ENCODE results near the gene PPP6R3. TPM values are rescaled to one million over a fixed set of nuclear protein-coding genes. Genes with fewer than 3 reads are reported as not detected.

The PPP6R3 gene
- polyA plus RNA-seq, 1 donor (not counting 4 experiments of a cell fraction or from before 2014, with no cell fraction given): 50.2 TPM

DNA sequence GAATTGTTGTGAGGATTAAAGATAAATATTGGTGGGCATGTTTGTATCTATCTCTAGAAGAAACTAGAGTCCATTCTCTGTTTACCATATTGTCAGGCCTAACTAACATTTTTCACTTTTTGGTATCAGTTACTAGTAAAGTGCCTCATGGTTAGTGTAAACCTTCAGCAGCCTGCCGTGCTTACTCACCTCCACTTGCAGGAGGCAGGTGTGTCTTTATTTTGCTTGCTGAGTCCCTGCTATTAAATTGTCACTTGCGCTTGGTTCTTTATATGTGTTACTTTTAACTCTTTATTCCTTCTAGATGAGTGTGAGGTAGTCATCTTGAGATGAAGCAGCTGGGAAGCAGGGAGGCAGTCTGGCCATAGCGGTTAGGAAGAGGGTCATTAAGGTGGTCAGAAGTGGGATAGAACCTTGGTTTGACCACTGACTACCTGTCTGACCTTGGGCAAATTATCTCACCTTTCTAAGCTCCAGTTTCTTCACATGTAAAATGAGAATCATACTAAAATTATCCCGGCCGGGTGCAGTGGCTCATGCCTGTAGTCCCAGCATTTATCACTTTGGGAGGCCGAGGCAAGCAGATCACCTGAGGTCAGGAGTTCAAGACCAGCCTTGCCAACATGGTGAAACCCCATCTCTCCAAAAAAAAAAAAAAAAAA is 21.2 kb downstream of the PPP6R3 start:
- H3K9ac ChIP-seq (ENCODE audit: control insufficient read depth, extremely low read depth, insufficient read depth, low read length): no peak overlapping the region
- no peak overlapping the region for H3K27ac ChIP-seq (ENCODE audit: control insufficient read depth, insufficient read depth, low read length)
- H2AFZ ChIP-seq (ENCODE audit: control insufficient read depth, low read length): no peak overlapping the region
- H4K20me1 ChIP-seq (ENCODE audit: control insufficient read depth, extremely low read depth, insufficient read depth, low read length): peaks cover 24% of the 10 kb centered on the region
- no peaks in the 10 kb centered on the region for H3K4me1 ChIP-seq (ENCODE audit: control insufficient read depth, extremely low read depth, insufficient read depth, low read length)
- dilution Hi-C loops (cut with MboI; ENCODE audit: extremely low pct_ligation_motif_present, low sequenced_read_pairs): no loop called here
- no peaks in the 10 kb centered on the region for H3K9me1 ChIP-seq (ENCODE audit: control insufficient read depth, extremely low read depth, insufficient read depth, low read length)
- FAIRE-seq (no peak), DNase-seq (ENCODE audit: low read depth, low spot score) (no peak)
- H3K4me3 ChIP-seq (ENCODE audit: control insufficient read depth in 2 of 3, extremely low read depth in 1 of 3, insufficient read depth in 2 of 3, low read depth in 1 of 3, low read length in 3 of 3): no peak overlapping the region
- H3K79me2 ChIP-seq (ENCODE audit: control insufficient read depth, insufficient read depth, low read length): peaks cover 98% of the 10 kb centered on the region
- no peaks in the 10 kb centered on the region for H3K36me3 ChIP-seq (ENCODE audit: control insufficient read depth in 2 of 2, extremely low read depth in 1 of 2, insufficient read depth in 2 of 2, low read length in 2 of 2)
- TF ChIP-seq, protein P1, sequence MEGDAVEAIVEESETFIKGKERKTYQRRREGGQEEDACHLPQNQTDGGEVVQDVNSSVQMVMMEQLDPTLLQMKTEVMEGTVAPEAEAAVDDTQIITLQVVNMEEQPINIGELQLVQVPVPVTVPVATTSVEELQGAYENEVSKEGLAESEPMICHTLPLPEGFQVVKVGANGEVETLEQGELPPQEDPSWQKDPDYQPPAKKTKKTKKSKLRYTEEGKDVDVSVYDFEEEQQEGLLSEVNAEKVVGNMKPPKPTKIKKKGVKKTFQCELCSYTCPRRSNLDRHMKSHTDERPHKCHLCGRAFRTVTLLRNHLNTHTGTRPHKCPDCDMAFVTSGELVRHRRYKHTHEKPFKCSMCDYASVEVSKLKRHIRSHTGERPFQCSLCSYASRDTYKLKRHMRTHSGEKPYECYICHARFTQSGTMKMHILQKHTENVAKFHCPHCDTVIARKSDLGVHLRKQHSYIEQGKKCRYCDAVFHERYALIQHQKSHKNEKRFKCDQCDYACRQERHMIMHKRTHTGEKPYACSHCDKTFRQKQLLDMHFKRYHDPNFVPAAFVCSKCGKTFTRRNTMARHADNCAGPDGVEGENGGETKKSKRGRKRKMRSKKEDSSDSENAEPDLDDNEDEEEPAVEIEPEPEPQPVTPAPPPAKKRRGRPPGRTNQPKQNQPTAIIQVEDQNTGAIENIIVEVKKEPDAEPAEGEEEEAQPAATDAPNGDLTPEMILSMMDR (optimal IDR thresholded peaks at IDR 0.05 in 1 of 3, IDR thresholded peaks at IDR 0.05 in 1 of 3, conservative IDR thresholded peaks at IDR 0.05 in 1 of 3; ENCODE audit: extremely low read depth in 1 of 3, insufficient read depth in 2 of 3, low read length in 3 of 3): no peak
- TF ChIP-seq EZH2 (IDR thresholded peaks at IDR 0.05; ENCODE audit: low read length): no peak
- no peaks in the 10 kb centered on the region for H3K27me3 ChIP-seq (ENCODE audit: control insufficient read depth, extremely low read depth, insufficient read depth, low read length)
- H3K9me3 ChIP-seq (ENCODE audit: control insufficient read depth, low read depth, low read length): no peaks in the 10 kb centered on the region
- H3K4me2 ChIP-seq (ENCODE audit: control insufficient read depth, extremely low read depth, insufficient read depth, low read depth, low read length): no peak overlapping the region

- no peak overlapping the region for H3K9ac ChIP-seq (ENCODE audit: control insufficient read depth, extremely low read depth, insufficient read depth, low read length)
- H3K36me3 ChIP-seq (ENCODE audit: control insufficient read depth in 2 of 2, extremely low read depth in 1 of 2, insufficient read depth in 2 of 2, low read length in 2 of 2): no peaks in the 10 kb centered on the region
- dilution Hi-C loops (cut with MboI; ENCODE audit: extremely low pct_ligation_motif_present, low sequenced_read_pairs): no loop called here
- peaks cover 25% of the 10 kb centered on the region for H4K20me1 ChIP-seq (ENCODE audit: control insufficient read depth, extremely low read depth, insufficient read depth, low read length)
- H3K9me3 ChIP-seq (ENCODE audit: control insufficient read depth, low read depth, low read length): no peaks in the 10 kb centered on the region
- no peak for DNase-seq (ENCODE audit: low read depth, low spot score)
- H3K4me2 ChIP-seq (ENCODE audit: control insufficient read depth, extremely low read depth, insufficient read depth, low read depth, low read length): no peak overlapping the region
- H3K79me2 ChIP-seq (ENCODE audit: control insufficient read depth, insufficient read depth, low read length): peaks cover 98% of the 10 kb centered on the region
- peaks cover 11% of the 10 kb centered on the region for H3K4me1 ChIP-seq (ENCODE audit: control insufficient read depth, extremely low read depth, insufficient read depth, low read length)
- no peak overlapping the region for H3K4me3 ChIP-seq (ENCODE audit: control insufficient read depth in 2 of 3, extremely low read depth in 1 of 3, insufficient read depth in 2 of 3, low read depth in 1 of 3, low read length in 3 of 3)
- no peaks in the 10 kb centered on the region for H3K27me3 ChIP-seq (ENCODE audit: control insufficient read depth, extremely low read depth, insufficient read depth, low read length)
- FAIRE-seq: no peak
- H3K27ac ChIP-seq (ENCODE audit: control insufficient read depth, insufficient read depth, low read length): no peak overlapping the region
- H3K9me1 ChIP-seq (ENCODE audit: control insufficient read depth, extremely low read depth, insufficient read depth, low read length): no peaks in the 10 kb centered on the region
- TF ChIP-seq EZH2 (IDR thresholded peaks at IDR 0.05; ENCODE audit: low read length): no peak
- TF ChIP-seq, protein P1 (optimal IDR thresholded peaks at IDR 0.05 in 1 of 3, IDR thresholded peaks at IDR 0.05 in 1 of 3, conservative IDR thresholded peaks at IDR 0.05 in 1 of 3; ENCODE audit: extremely low read depth in 1 of 3, insufficient read depth in 2 of 3, low read length in 3 of 3): no peak
- H2AFZ ChIP-seq (ENCODE audit: control insufficient read depth, low read length): no peak overlapping the region
Observed at GRCh38 chr11:68488623-68489022, 28.1 kb downstream of the PPP6R3 start.
